Calu3 (cell line): Measurements from ENCODE around the gene NR5A1. TPM values are rescaled to one million over a fixed set of nuclear protein-coding genes. Genes with fewer than 3 reads are reported as not detected.

ENCODE experiments used
- BruUV-seq: library from RNA; stranded (reverse); fragments of 400-500 nt; replicated peaks from 2 replicates; lab custom pipeline; 2021; lab: Mats Ljungman, UMichigan
- CTCF ChIA-PET: fragments of 300-600 bp; sonication (Branson Sonifier 250); formaldehyde crosslinking; loops from one replicate; lab custom pipeline; 2022; ENCODE audit warnings: antibody characterized with exemption; lab: Charles Lee
- DNase-seq: peaks from one replicate; pipeline ENCODE4 v3.0.0; 2022
- H3K27ac Mint-ChIP-seq: one replicate; pipeline ENCODE4 v1.8.0; 2022; ENCODE audit warnings: mixed read lengths; ENCODE audit not compliant: unreplicated experiment
- H3K27me3 Mint-ChIP-seq: one replicate; pipeline ENCODE4 v1.8.0; 2022; ENCODE audit warnings: mixed read lengths; ENCODE audit not compliant: unreplicated experiment
- H3K36me3 Mint-ChIP-seq: one replicate; pipeline ENCODE4 v1.8.0; 2022; ENCODE audit warnings: mild to moderate bottlenecking, moderate library complexity, mixed read lengths; ENCODE audit not compliant: insufficient read depth, unreplicated experiment
- H3K4me1 Mint-ChIP-seq: one replicate; pipeline ENCODE4 v1.8.0; 2022; ENCODE audit warnings: mild to moderate bottlenecking, low read depth, mixed read lengths; ENCODE audit not compliant: unreplicated experiment
- H3K4me3 Mint-ChIP-seq: one replicate; pipeline ENCODE4 v1.8.0; 2022; ENCODE audit warnings: mild to moderate bottlenecking, low read depth, moderate library complexity, mixed read lengths; ENCODE audit not compliant: unreplicated experiment
- H3K9me3 Mint-ChIP-seq: one replicate; pipeline ENCODE4 v1.8.0; 2022; ENCODE audit warnings: low read depth, mixed read lengths; ENCODE audit not compliant: unreplicated experiment
- intact Hi-C: fragments of 100-400 bp; cut with micrococcal nuclease; formaldehyde crosslinking; loops from one replicate; pipeline ENCODE4 v1.10.0; 2022; ENCODE audit not compliant: unreplicated experiment
- total RNA-seq: library from RNA; stranded (reverse); gene quantifications from 2 replicates; pipeline ENCODE4 v1.2.3, GENCODE V29; 2022
- TF ChIP-seq, protein P1 (sequence below): fragments of 200-600 bp; IDR thresholded peaks from one replicate; pipeline ENCODE4 v1.8.0; 2022; ENCODE audit warnings: antibody characterized with exemption; ENCODE audit not compliant: unreplicated experiment

NR5A1 gene
- total RNA-seq, 1 experiment from 2014 or later = not detected

DNA sequence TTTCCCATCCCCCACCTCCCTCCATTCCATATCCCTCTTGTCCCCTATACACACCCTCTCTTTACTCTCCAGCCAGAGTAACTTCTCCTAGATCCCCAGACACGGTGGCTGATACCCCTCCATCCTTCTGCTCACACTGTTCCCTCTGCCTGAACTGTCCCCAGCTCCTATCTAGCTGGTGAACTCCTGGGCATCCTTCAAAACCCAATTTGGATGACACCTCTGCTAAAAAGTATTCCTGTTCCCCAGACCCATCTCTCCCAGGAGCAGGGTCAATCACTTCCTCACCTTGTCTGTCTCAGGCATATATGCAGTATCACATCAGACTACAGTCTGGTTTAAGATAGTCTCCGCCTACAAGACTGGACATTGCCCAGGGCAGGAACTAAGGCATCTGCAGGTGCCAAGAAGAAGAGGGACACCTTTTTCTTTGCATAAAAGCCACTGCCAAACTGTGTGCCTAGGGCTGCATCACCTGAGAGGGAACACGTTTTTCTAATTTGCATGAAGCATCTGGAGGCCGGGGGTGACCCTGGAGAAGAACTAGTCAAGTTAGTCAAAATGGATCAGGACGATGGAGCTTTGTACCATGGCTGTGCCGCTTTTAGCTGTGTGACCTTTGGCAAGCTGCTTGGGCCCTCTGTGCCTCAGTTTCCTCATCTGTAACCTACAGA lies 27.1 kb downstream of the NR5A1 start:
- Mint-ChIP-seq H3K4me3 (no peak overlapping the region), H3K4me1 (peaks cover 6% of the 10 kb centered on the region), H3K36me3 (no peaks in the 10 kb centered on the region), H3K27ac (no peak overlapping the region), H3K9me3 (no peaks in the 10 kb centered on the region), H3K27me3 (peaks cover 43% of the 10 kb centered on the region)
- BruUV-seq = no TSS peak
- no peak for DNase-seq
- CTCF ChIA-PET = no interaction called here
- TF ChIP-seq, protein P1, sequence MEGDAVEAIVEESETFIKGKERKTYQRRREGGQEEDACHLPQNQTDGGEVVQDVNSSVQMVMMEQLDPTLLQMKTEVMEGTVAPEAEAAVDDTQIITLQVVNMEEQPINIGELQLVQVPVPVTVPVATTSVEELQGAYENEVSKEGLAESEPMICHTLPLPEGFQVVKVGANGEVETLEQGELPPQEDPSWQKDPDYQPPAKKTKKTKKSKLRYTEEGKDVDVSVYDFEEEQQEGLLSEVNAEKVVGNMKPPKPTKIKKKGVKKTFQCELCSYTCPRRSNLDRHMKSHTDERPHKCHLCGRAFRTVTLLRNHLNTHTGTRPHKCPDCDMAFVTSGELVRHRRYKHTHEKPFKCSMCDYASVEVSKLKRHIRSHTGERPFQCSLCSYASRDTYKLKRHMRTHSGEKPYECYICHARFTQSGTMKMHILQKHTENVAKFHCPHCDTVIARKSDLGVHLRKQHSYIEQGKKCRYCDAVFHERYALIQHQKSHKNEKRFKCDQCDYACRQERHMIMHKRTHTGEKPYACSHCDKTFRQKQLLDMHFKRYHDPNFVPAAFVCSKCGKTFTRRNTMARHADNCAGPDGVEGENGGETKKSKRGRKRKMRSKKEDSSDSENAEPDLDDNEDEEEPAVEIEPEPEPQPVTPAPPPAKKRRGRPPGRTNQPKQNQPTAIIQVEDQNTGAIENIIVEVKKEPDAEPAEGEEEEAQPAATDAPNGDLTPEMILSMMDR = no peak
- intact Hi-C loops = loop anchor here (5.0 kb wide), 1 partner anchor 63 kb away; the partner anchor contains the start of gene PSMB7

DNA sequence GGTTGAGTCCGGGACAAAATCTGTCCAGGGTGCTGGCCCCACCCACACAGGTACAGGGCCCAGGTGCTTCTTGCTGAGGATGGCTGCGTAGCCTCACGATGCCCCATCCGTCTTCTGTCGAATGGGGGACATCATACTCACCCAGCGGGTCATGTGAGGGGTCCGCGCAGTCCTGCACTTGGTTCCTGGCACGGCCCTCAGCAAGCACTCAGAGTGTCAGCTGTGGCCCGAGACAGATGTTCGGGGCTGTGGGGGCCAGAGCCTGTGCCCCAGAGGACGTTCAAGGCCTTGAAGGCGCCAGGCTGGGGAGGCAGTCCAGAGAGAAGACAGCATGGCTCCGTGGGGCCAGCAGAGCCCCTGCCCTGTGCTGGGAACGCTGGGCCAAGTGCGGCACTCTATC lies 27.8 kb downstream of the NR5A1 start:
- intact Hi-C loops = no loop called here

DNA sequence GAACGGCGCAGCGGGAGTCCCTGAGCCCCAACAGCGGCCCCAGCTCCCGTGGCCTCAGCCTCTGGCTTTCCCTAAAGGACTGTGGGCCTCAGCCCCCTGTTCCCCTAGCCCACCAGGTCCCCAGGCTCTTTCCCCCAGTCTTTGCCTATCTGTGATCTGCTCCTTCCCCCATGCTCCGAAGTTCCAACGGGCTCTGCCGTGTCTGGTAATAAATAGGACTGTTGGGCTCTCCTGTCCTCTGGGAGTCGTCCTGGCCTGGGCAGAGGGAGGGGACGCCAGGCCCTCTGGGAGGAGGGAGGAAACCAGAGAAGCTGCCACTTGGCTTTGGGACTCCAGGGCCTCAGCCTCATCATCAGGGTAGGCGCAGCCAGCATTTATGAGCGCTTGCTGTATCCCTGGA lies 28.8 kb downstream of the NR5A1 start:
- Mint-ChIP-seq H3K9me3 (no peaks in the 10 kb centered on the region), H3K36me3 (no peaks in the 10 kb centered on the region), H3K27me3 (peaks cover 53% of the 10 kb centered on the region), H3K27ac (no peak overlapping the region), H3K4me1 (peaks cover 6% of the 10 kb centered on the region), H3K4me3 (no peak overlapping the region)
- DNase-seq = no peak
- no TSS peak for BruUV-seq
- TF ChIP-seq, protein P1 = no peak
- CTCF ChIA-PET = interaction anchor here (0.7 kb wide), 1 partner anchor 404 kb away, joined by 8 read pairs; no protein-coding TSS in a partner anchor
- intact Hi-C loops = no loop called here

More for the DNA sequence above, 27.8 kb downstream of the NR5A1 start:
- CTCF ChIA-PET = no interaction called here
- Mint-ChIP-seq H3K27ac (no peak overlapping the region), H3K27me3 (peaks cover 48% of the 10 kb centered on the region), H3K4me3 (no peak overlapping the region), H3K36me3 (no peaks in the 10 kb centered on the region), H3K4me1 (peaks cover 6% of the 10 kb centered on the region), H3K9me3 (no peaks in the 10 kb centered on the region)
- no TSS peak for BruUV-seq
- TF ChIP-seq, protein P1 = no peak
- no peak for DNase-seq

DNA sequence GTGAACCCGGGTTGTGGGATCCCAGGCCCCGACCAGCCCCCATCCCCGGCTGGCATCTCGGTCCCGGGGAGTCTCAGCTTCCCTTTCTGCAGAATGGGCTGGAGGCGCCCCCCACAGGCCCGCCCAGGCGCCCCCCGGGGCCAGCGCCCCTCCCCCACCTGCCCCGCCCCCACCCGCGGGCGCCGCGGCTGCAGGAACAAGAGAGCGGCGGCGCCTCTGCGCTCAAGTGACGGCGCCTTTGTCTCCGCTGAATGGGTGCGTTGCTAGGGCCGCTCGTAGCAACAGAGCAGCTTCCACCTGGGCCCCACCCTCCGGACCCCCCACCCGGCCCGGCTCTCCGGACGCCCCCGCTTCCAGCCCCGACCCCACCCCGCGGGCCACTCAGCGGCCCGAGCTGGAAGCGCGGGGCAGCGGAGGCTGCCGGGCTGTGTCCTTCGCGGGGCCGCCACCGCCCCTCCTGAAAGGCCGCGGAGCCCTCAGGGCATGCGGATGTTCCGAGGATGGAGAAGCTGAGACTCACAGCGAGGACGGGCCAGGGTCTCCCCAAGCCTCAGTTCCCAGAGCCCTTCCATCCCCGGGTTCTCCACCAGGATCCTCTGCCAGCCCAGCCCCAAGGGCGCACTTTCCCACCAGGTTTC lies 29.4 kb downstream of the NR5A1 start:
- H3K4me3 Mint-ChIP-seq = no peak overlapping the region
- no peaks in the 10 kb centered on the region for H3K9me3 Mint-ChIP-seq
- peaks cover 6% of the 10 kb centered on the region for H3K4me1 Mint-ChIP-seq
- DNase-seq = no peak
- TF ChIP-seq, protein P1 = no peak
- intact Hi-C loops = no loop called here
- CTCF ChIA-PET = interaction anchor here (0.7 kb wide), 1 partner anchor 404 kb away, joined by 8 read pairs; no protein-coding TSS in a partner anchor
- BruUV-seq = no TSS peak
- H3K27ac Mint-ChIP-seq = no peak overlapping the region
- peaks cover 53% of the 10 kb centered on the region for H3K27me3 Mint-ChIP-seq
- no peaks in the 10 kb centered on the region for H3K36me3 Mint-ChIP-seq
